HCT116 (cell line): Measurements from ENCODE around the gene FAM47B. TPM values are rescaled to one million over a fixed set of nuclear protein-coding genes. Genes with fewer than 3 reads are reported as not detected.

Experiments used
- ATAC-seq: fragments of 200-7000 bp; cut with Tn5 transposase; 2 replicates; pipeline ENCODE4 v1.9.1; 2020; ENCODE audit warnings: mild to moderate bottlenecking, moderate library complexity
- BruUV-seq: library from RNA; stranded (reverse); fragments of 400-500 nt; replicated peaks from 2 replicates; lab custom pipeline; 2021; lab: Mats Ljungman, UMichigan
- CTCF ChIA-PET: fragments of 300-600 bp; sonication (Branson Sonifier 250); formaldehyde crosslinking; loops from one replicate; lab custom pipeline; 2021; ENCODE audit warnings: antibody characterized with exemption; lab: Charles Lee
- POLR2A ChIA-PET: fragments of 300-600, 350-600 bp; sonication (Branson Sonifier 250); formaldehyde crosslinking; loops from one replicate; lab custom pipeline; 2021; ENCODE audit warnings: antibody characterized with exemption; lab: Charles Lee
- RAD21 ChIA-PET, 2 experiments: fragments of 300-600 bp; sonication (Branson Sonifier 250); formaldehyde crosslinking; loops; one replicate each; lab custom pipeline; 2023; ENCODE audit warnings: low total read pairs in 2 of 2; ENCODE audit not compliant: uncharacterized antibody in 2 of 2, unreplicated experiment in 2 of 2, low non-redundant PET in 1 of 2; lab: Charles Lee
- DNase-seq: peaks from one replicate; pipeline ENCODE4 v3.0.0-alpha.2; 2010; ENCODE audit warnings: low read depth, low spot score
- H2AFZ ChIP-seq: fragments of 200-600 bp; shearing (Covaris generic), sonication (generic); 2 replicates; pipeline ENCODE4 v1.6.1; 2017; ENCODE audit warnings: low read depth, mixed run types, mixed read lengths, antibody characterized with exemption, low read length; ENCODE audit not compliant: poor library complexity, severe bottlenecking
- H3K27ac ChIP-seq: 2 replicates; pipeline ENCODE4 v1.5.1; 2012; ENCODE audit warnings: low read depth, low read length
- H3K27me3 ChIP-seq: fragments of 200-600 bp; sonication (generic); 2 replicates; pipeline ENCODE4 v1.6.1; 2016; ENCODE audit warnings: mixed run types, low read length, mixed read lengths; ENCODE audit not compliant: insufficient read depth
- H3K36me3 ChIP-seq, 2 experiments: fragments of 200-500 bp in 1 of 2; fragments of 200-600 bp in 1 of 2; sonication (Bioruptor generic) in 1 of 2; sonication (generic) in 1 of 2; 2 replicates each; pipeline versions ENCODE4 v1.5.1 to v1.6.1; 2014 to 2016; ENCODE audit warnings: low read length in 2 of 2, inconsistent platforms in 1 of 2, mixed read lengths in 1 of 2, mixed run types in 1 of 2; ENCODE audit not compliant: insufficient read depth in 2 of 2, control insufficient read depth in 1 of 2
- H3K4me1 ChIP-seq, 2 experiments: fragments of 200-600 bp in 1 of 2; sonication (generic) in 1 of 2; 2 replicates each; pipeline versions ENCODE4 v1.5.1 to v1.6.1; 2012 to 2017; ENCODE audit warnings: low read length in 2 of 2, inconsistent platforms in 1 of 2, mild to moderate bottlenecking in 1 of 2, mixed read lengths in 1 of 2, mixed run types in 1 of 2, moderate library complexity in 1 of 2; ENCODE audit not compliant: insufficient read depth in 2 of 2, control insufficient read depth in 1 of 2
- H3K4me2 ChIP-seq: fragments of 200-600 bp; sonication (generic); 2 replicates; pipeline ENCODE4 v1.6.1; 2017; ENCODE audit warnings: mixed run types, low read length, mixed read lengths
- H3K4me3 ChIP-seq, 2 experiments: fragments of 200-600 bp in 1 of 2; sonication (generic) in 1 of 2; replicated peaks in 1 of 2; 2 replicates each; pipeline ENCODE4 v1.5.1; 2011 to 2016; ENCODE audit warnings: low read length in 2 of 2, control low read depth in 1 of 2, low read depth in 1 of 2, mild to moderate bottlenecking in 1 of 2, mixed read lengths in 1 of 2, mixed run types in 1 of 2
- H3K79me2 ChIP-seq: fragments of 200-600 bp; sonication (generic); 2 replicates; pipeline ENCODE4 v1.6.1; 2017; ENCODE audit warnings: mild to moderate bottlenecking, mixed run types, low read length, moderate library complexity, mixed read lengths; ENCODE audit not compliant: insufficient read depth
- H3K9ac ChIP-seq: fragments of 200-600 bp; sonication (generic); 2 replicates; pipeline ENCODE4 v1.6.1; 2016; ENCODE audit warnings: low read length, mixed read lengths
- H3K9me2 ChIP-seq: fragments of 200-600 bp; sonication (generic), shearing (Covaris generic); 2 replicates; pipeline ENCODE4 v1.6.1; 2017; ENCODE audit warnings: mixed run types, mild to moderate bottlenecking, moderate library complexity; ENCODE audit not compliant: insufficient read depth
- H3K9me3 ChIP-seq, 2 experiments: fragments of 200-500 bp in 1 of 2; fragments of 200-600 bp in 1 of 2; sonication (Bioruptor generic) in 1 of 2; sonication (generic) in 1 of 2; 2 replicates each; pipeline ENCODE4 v1.6.1; 2014 to 2017; ENCODE audit warnings: low read length in 2 of 2, mixed read lengths in 2 of 2, inconsistent platforms in 1 of 2, low read depth in 1 of 2, mild to moderate bottlenecking in 1 of 2, mixed run types in 1 of 2, moderate library complexity in 1 of 2; ENCODE audit not compliant: control insufficient read depth in 1 of 2, insufficient read depth in 1 of 2
- H4K20me1 ChIP-seq: fragments of 200-600 bp; sonication (generic), shearing (Covaris generic); 2 replicates; pipeline ENCODE4 v1.6.1; 2017; ENCODE audit warnings: mixed run types, mild to moderate bottlenecking, moderate library complexity; ENCODE audit not compliant: insufficient read depth
- CBX3 ChIP-seq: IDR thresholded peaks from 2 replicates; pipeline ENCODE4 v1.6.1; 2012; ENCODE audit warnings: low read depth
- CEBPB ChIP-seq: IDR thresholded peaks from 2 replicates; pipeline ENCODE4 v1.6.1; 2012; ENCODE audit warnings: low read depth
- EGR1 ChIP-seq: IDR thresholded peaks from 2 replicates; pipeline ENCODE4 v1.6.1; 2012; ENCODE audit warnings: low read depth
- ELF1 ChIP-seq: IDR thresholded peaks from 2 replicates; pipeline ENCODE4 v1.6.1; 2012; ENCODE audit warnings: low read depth, borderline replicate concordance
- EZH2phosphoT487 ChIP-seq: fragments of 200-600 bp; IDR thresholded peaks from 2 replicates; pipeline ENCODE4 v1.6.1; 2018; ENCODE audit warnings: antibody characterized with exemption, borderline replicate concordance
- JUND ChIP-seq: IDR thresholded peaks from 2 replicates; pipeline ENCODE4 v1.6.1; 2012
- POLR2AphosphoS5 ChIP-seq: IDR thresholded peaks from 2 replicates; pipeline ENCODE4 v1.6.1; 2011; ENCODE audit warnings: mild to moderate bottlenecking, low read depth, low read length, moderate library complexity
- RAD21 ChIP-seq: IDR thresholded peaks from 2 replicates; pipeline ENCODE4 v1.6.1; 2012; ENCODE audit warnings: low read depth, mild to moderate bottlenecking
- SP1 ChIP-seq: IDR thresholded peaks from 2 replicates; pipeline ENCODE4 v1.6.1; 2012; ENCODE audit warnings: low read depth
- SRF ChIP-seq: IDR thresholded peaks from 2 replicates; pipeline ENCODE4 v1.6.1; 2012; ENCODE audit warnings: low read depth
- TCF7L2 ChIP-seq: IDR thresholded peaks from 2 replicates; pipeline ENCODE4 v1.7.0; 2011; ENCODE audit warnings: borderline replicate concordance, inconsistent platforms; ENCODE audit not compliant: insufficient read depth, insufficient read length; ENCODE audit errors: extremely low read depth
- ZNF274 ChIP-seq: fragments of 200-500 bp; sonication (Bioruptor generic); IDR thresholded peaks from 2 replicates; pipeline ENCODE4 v1.6.1; 2014; ENCODE audit warnings: mild to moderate bottlenecking, low read depth, low read length, inconsistent platforms
- intact Hi-C: fragments of 100-400 bp; cut with micrococcal nuclease; formaldehyde crosslinking; loops from 2 replicates; pipeline ENCODE4 v1.10.0; 2022
- total RNA-seq: library from RNA; stranded (reverse); gene quantifications from one replicate; pipeline ENCODE4 v1.2.1, GENCODE V29; 2021; ENCODE audit not compliant: unreplicated experiment
- TF ChIP-seq, protein P1 (sequence below), 3 experiments: fragments of 200-600 bp in 1 of 3; sonication (generic) in 1 of 3; IDR thresholded peaks in 2 of 3; conservative IDR thresholded peaks in 1 of 3; 2 replicates each; pipeline ENCODE4 v1.5.1; 2012 to 2017; ENCODE audit warnings: low read depth in 2 of 3, low read length in 2 of 3, antibody characterized with exemption in 1 of 3, borderline replicate concordance in 1 of 3, control low read depth in 1 of 3, mild to moderate bottlenecking in 1 of 3, mixed read lengths in 1 of 3, mixed run types in 1 of 3, moderate library complexity in 1 of 3; ENCODE audit not compliant: insufficient read depth in 1 of 3
- TF ChIP-seq, protein P2 (sequence below): IDR thresholded peaks from 2 replicates; pipeline ENCODE4 v1.6.1; 2012
- TF ChIP-seq, protein P3 (sequence below): IDR thresholded peaks from 2 replicates; pipeline ENCODE4 v1.6.1; 2012; ENCODE audit warnings: low read depth

FAM47B gene
- total RNA-seq, 1 experiment from 2014 or later: not detected

DNA sequence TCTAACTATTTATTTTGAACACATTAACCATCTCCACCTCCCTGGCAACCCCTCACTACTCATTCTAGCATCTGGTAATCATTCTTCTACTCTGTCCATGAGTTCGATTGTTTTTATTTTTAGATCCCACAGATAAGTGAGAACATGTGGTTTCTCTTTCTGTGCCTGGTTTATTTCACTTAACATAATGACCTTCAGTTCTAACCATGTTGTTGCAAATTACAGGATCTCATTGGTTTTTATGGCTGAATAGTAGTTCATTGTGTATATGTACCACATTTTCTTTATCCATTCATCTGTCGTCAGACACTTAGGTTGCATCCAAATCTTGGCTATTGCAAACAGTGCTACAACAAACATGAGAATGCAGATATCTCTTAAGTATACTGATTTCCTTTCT, 33.4 kb upstream of the FAM47B start:
- Histone ChIP-seq H3K4me2 (no peak overlapping the region), H4K20me1 (no peaks in the 10 kb centered on the region), H3K27me3 (no peaks in the 10 kb centered on the region), H3K36me3 (no peaks in the 10 kb centered on the region), H3K9me2 (no peaks in the 10 kb centered on the region), H3K27ac (no peak overlapping the region), H3K79me2 (no peaks in the 10 kb centered on the region), H3K9ac (no peak overlapping the region)
- CTCF ChIA-PET: no interaction called here
- POLR2A ChIA-PET: no interaction called here
- no peak for DNase-seq
- no peak for ATAC-seq
- no TSS peak for BruUV-seq
- RAD21 ChIA-PET: no interaction called here
- TF ChIP-seq JUND (no peak), SP1 (no peak), TCF7L2 (no peak), RAD21 (no peak), EGR1 (no peak), CBX3 (no peak), SRF (no peak), ELF1 (no peak), CEBPB (no peak), EZH2phosphoT487 (no peak), POLR2AphosphoS5 (no peak), ZNF274 (no peak)
- TF ChIP-seq, protein P1, sequence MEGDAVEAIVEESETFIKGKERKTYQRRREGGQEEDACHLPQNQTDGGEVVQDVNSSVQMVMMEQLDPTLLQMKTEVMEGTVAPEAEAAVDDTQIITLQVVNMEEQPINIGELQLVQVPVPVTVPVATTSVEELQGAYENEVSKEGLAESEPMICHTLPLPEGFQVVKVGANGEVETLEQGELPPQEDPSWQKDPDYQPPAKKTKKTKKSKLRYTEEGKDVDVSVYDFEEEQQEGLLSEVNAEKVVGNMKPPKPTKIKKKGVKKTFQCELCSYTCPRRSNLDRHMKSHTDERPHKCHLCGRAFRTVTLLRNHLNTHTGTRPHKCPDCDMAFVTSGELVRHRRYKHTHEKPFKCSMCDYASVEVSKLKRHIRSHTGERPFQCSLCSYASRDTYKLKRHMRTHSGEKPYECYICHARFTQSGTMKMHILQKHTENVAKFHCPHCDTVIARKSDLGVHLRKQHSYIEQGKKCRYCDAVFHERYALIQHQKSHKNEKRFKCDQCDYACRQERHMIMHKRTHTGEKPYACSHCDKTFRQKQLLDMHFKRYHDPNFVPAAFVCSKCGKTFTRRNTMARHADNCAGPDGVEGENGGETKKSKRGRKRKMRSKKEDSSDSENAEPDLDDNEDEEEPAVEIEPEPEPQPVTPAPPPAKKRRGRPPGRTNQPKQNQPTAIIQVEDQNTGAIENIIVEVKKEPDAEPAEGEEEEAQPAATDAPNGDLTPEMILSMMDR (IDR thresholded peaks at IDR 0.05 in 2 of 3, conservative IDR thresholded peaks at IDR 0.05 in 1 of 3; ENCODE audit: borderline replicate concordance in 1 of 3, insufficient read depth in 1 of 3, low read depth in 2 of 3, low read length in 2 of 3): no peak
- TF ChIP-seq, protein P2, sequence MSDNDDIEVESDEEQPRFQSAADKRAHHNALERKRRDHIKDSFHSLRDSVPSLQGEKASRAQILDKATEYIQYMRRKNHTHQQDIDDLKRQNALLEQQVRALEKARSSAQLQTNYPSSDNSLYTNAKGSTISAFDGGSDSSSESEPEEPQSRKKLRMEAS: no peak
- TF ChIP-seq, protein P3, sequence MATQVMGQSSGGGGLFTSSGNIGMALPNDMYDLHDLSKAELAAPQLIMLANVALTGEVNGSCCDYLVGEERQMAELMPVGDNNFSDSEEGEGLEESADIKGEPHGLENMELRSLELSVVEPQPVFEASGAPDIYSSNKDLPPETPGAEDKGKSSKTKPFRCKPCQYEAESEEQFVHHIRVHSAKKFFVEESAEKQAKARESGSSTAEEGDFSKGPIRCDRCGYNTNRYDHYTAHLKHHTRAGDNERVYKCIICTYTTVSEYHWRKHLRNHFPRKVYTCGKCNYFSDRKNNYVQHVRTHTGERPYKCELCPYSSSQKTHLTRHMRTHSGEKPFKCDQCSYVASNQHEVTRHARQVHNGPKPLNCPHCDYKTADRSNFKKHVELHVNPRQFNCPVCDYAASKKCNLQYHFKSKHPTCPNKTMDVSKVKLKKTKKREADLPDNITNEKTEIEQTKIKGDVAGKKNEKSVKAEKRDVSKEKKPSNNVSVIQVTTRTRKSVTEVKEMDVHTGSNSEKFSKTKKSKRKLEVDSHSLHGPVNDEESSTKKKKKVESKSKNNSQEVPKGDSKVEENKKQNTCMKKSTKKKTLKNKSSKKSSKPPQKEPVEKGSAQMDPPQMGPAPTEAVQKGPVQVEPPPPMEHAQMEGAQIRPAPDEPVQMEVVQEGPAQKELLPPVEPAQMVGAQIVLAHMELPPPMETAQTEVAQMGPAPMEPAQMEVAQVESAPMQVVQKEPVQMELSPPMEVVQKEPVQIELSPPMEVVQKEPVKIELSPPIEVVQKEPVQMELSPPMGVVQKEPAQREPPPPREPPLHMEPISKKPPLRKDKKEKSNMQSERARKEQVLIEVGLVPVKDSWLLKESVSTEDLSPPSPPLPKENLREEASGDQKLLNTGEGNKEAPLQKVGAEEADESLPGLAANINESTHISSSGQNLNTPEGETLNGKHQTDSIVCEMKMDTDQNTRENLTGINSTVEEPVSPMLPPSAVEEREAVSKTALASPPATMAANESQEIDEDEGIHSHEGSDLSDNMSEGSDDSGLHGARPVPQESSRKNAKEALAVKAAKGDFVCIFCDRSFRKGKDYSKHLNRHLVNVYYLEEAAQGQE: no peak
- TF ChIP-seq, all 23 proteins: peak for 0
- H3K4me1 ChIP-seq: no peaks in the 10 kb centered on the region
- intact Hi-C loops: no loop called here
- H2AFZ ChIP-seq: no peak overlapping the region
- no peak overlapping the region for H3K4me3 ChIP-seq
- no peaks in the 10 kb centered on the region for H3K9me3 ChIP-seq
